Measurements from ENCODE around the gene PHACTR3.

GRCh38 chr20:59820204-59821041 is 216.1 kb downstream of the PHACTR3 start:
- TF ChIP-seq CTCF (IDR thresholded peaks at IDR 0.05) (no peak), ZFX (IDR thresholded peaks at IDR 0.05; ENCODE audit: borderline replicate concordance) (no peak)
